Measurements from ENCODE around the gene COQ4. TPM values are rescaled to one million over a fixed set of nuclear protein-coding genes. Genes with fewer than 3 reads are reported as not detected.

The COQ4 gene
- 10 to 100 TPM; 26.4 to 60.7 (median 29.7) TPM for total RNA-seq
- polyA plus RNA-seq, result 10 to 100 TPM; 58.3 to 80.9 (median 67.0) TPM

DNA sequence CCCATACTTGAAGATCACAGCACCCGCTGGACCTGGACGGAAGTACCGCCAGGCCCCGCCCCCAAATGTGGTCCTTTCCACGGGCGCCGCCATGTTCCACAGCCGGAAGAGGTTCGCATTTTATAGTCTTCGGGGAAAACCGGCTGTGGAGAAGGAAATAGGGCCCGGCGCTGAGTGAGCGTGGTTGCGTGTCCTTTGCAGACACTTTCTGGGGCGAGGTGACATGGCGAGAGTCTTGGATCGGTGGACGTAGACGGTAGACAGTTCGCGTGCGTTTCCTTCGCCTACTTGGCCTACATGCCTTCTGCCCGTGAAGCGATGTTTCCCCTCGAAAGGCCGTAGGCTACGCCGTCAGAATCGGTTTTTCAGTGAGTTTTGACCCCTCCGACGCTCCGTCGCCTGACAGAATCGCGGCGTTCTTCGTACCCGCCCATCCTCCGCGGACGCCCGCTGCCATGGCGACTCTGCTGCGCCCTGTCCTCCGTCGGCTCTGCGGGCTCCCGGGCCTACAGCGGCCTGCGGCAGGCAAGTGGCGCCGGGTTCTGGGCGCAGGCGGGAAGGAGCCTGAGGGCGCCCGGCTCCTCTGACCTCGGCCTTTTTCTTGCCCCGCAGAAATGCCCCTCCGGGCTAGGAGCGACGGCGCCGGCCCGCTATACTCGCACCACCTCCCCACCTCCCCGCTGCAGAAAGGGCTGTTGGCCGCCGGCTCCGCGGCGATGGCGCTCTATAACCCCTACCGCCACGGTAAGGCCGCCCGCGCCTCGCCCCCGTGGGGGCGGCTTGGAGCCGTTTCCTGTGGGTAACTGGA is at the start of gene COQ4, which contains the start of gene TRUB2:
Gene COQ4 (plus strand): TSS at position 436 of the 808 bp plus-strand sequence. CDS start 20 bp downstream, at position 456.
Gene TRUB2 (minus strand): TSS at position 44 of the 808 bp plus-strand sequence. CDS start 39 bp downstream, at position 5.
- H3K27me3 ChIP-seq, result no peaks in the 10 kb centered on the region
- peak within 1 kb of the TSS; percentile 85 to 90 (median 88) for H3K27ac ChIP-seq
- H3K4me1 ChIP-seq, result peaks cover 0 to 27% (median 25%) of the 10 kb centered on the region in 4 donors
- peak within 1 kb of the TSS; percentile 63 to 97 (median 86) for H3K4me3 ChIP-seq
- intact Hi-C loops (cut with DNase I), result loop anchor here (2.0 to 5.0 kb wide), 2 partner anchors 18 to 45 kb away; partner anchors contain the start of genes GOLGA2, SLC27A4 and SWI5
- H3K36me3 ChIP-seq, result peaks cover 8 to 42% (median 16%) of the 10 kb centered on the region in 4 donors
- peak; percentile 97 for DNase-seq
- no peaks in the 10 kb centered on the region for H3K9me3 ChIP-seq
- peak in 3 of 4 donors; percentile 64 to 69 (median 66) for TF ChIP-seq POLR2AphosphoS5 (IDR thresholded peaks at IDR 0.05)
- TF ChIP-seq, protein P1, sequence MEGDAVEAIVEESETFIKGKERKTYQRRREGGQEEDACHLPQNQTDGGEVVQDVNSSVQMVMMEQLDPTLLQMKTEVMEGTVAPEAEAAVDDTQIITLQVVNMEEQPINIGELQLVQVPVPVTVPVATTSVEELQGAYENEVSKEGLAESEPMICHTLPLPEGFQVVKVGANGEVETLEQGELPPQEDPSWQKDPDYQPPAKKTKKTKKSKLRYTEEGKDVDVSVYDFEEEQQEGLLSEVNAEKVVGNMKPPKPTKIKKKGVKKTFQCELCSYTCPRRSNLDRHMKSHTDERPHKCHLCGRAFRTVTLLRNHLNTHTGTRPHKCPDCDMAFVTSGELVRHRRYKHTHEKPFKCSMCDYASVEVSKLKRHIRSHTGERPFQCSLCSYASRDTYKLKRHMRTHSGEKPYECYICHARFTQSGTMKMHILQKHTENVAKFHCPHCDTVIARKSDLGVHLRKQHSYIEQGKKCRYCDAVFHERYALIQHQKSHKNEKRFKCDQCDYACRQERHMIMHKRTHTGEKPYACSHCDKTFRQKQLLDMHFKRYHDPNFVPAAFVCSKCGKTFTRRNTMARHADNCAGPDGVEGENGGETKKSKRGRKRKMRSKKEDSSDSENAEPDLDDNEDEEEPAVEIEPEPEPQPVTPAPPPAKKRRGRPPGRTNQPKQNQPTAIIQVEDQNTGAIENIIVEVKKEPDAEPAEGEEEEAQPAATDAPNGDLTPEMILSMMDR (IDR thresholded peaks at IDR 0.05), result no peak
- 0 to 1% methylated on average over 83 of the region's 83 CpGs for WGBS, 2 donors

DNA sequence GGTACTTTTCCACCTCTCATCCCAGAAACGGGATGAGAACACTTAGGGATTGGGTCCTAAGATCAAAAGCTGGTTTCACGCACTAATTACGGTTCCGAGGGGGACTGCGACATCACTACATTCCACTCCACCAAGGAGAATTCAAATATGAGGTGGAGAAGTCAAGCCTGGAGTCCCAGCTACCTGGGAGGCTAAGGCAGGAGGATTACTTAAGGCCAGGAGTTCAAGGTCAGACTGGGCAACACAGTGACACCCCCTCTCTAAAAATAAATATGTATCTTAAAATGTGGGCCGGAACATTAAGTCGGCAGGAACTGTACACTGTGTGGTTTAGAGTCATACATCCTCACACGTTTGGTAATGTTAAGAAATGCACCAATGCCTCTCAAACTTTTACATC is 48.4 kb upstream of the COQ4 start:
- no peak for DNase-seq
- 78 to 79% methylated on average over 8 of the region's 8 CpGs for WGBS, 2 donors
- peaks cover 0 to 44% (median 13%) of the 10 kb centered on the region in 4 donors for H3K36me3 ChIP-seq
- H3K27ac ChIP-seq, result peak overlapping the region in 2 of 4 donors; percentile 90
- TF ChIP-seq EP300 (IDR thresholded peaks at IDR 0.05) (no peak), POLR2AphosphoS5 (IDR thresholded peaks at IDR 0.05) (no peak), POLR2A (IDR thresholded peaks at IDR 0.05) (no peak)
- TF ChIP-seq, protein P1 (IDR thresholded peaks at IDR 0.05), result no peak
- intact Hi-C loops (cut with DNase I), result no loop called here
- no peaks in the 10 kb centered on the region for H3K9me3 ChIP-seq
- H3K4me3 ChIP-seq, result peak overlapping the region in 2 of 4 donors; percentile 75 to 93
- H3K27me3 ChIP-seq, result no peaks in the 10 kb centered on the region
- H3K4me1 ChIP-seq, result peaks cover 0 to 36% (median 24%) of the 10 kb centered on the region in 4 donors

- Histone ChIP-seq H3K27me3 (no peaks in the 10 kb centered on the region), H3K4me1 (peaks cover 0 to 36% (median 24%) of the 10 kb centered on the region in 4 donors), H3K36me3 (peaks cover 0 to 36% (median 13%) of the 10 kb centered on the region in 4 donors), H3K27ac (peak within 1 kb of the TSS; percentile 88 to 90 (median 90)), H3K4me3 (peak within 1 kb of the TSS; percentile 75 to 93 (median 78)), H3K9me3 (no peaks in the 10 kb centered on the region)
- 1% methylated on average over 57 of the region's 57 CpGs for WGBS, 2 donors
- peak; percentile 82 for DNase-seq
- intact Hi-C loops (cut with DNase I), result loop anchor here (5.0 kb wide), 2 partner anchors 47 to 83 kb away; partner anchors contain the start of genes CIZ1, COQ4 and TRUB2
- TF ChIP-seq POLR2A (IDR thresholded peaks at IDR 0.05) (no peak), POLR2AphosphoS5 (IDR thresholded peaks at IDR 0.05) (peak in 1 of 4 donors; percentile 5)
- TF ChIP-seq, protein P1 (IDR thresholded peaks at IDR 0.05), result no peak
These were observed 47.2 kb upstream of the COQ4 start, which contains the start of gene GOLGA2 for GRCh38 chr9:128275198-128276007. GOLGA2 (minus strand) TSS chr9:128276007; CDS start chr9:128275976, 31 bp downstream.

GRCh38 chr9:128276008-128276573 is 46.5 kb upstream of the COQ4 start, which contains the start of gene SWI5:
SWI5 (plus strand) TSS chr9:128276276.
- 0 to 1% methylated on average over 38 of the region's 38 CpGs for WGBS, 2 donors
- peaks cover 0 to 29% (median 10%) of the 10 kb centered on the region in 4 donors for H3K36me3 ChIP-seq
- peak; percentile 100 for DNase-seq
- H3K27me3 ChIP-seq, result no peaks in the 10 kb centered on the region
- H3K9me3 ChIP-seq, result no peaks in the 10 kb centered on the region
- peak within 1 kb of the TSS; percentile 88 to 90 (median 90) for H3K27ac ChIP-seq
- TF ChIP-seq, protein P1 (IDR thresholded peaks at IDR 0.05), result no peak
- TF ChIP-seq POLR2A (IDR thresholded peaks at IDR 0.05) (peak; percentile 89 to 97), EP300 (IDR thresholded peaks at IDR 0.05) (peak in 1 of 4 donors; percentile 30), POLR2AphosphoS5 (IDR thresholded peaks at IDR 0.05) (peak; percentile 95 to 97 (median 96))
- peaks cover 0 to 36% (median 24%) of the 10 kb centered on the region in 4 donors for H3K4me1 ChIP-seq
- H3K4me3 ChIP-seq, result peak within 1 kb of the TSS; percentile 75 to 93 (median 78)
- intact Hi-C loops (cut with DNase I), result loop anchor here (5.0 kb wide), 2 partner anchors 46 to 84 kb away; partner anchors contain the start of genes CIZ1, COQ4 and TRUB2
